CD4-positive, CD25-positive, alpha-beta regulatory T cell (primary cell): ENCODE measurements around the gene KCNAB1. TPM values are rescaled to one million over a fixed set of nuclear protein-coding genes. Genes with fewer than 3 reads are reported as not detected.

Experiments
- ATAC-seq, 2 donors: fragments of 150-1000 bp; cut with Tn5 transposase; one replicate each; pipeline ENCODE4 v1.10.0; 2021; ENCODE audit warnings: low read depth in 2 of 2, moderate number of reproducible peaks in 2 of 2, moderate library complexity in 1 of 2
- DNase-seq, 3 donors: peaks; one replicate each; pipeline versions ENCODE4 v3.0.0 to v3.0.0-alpha.2; 2012 to 2022; ENCODE audit warnings: mixed read lengths in 1 of 3
- H3K27ac ChIP-seq: one replicate; pipeline ENCODE4 v1.7.0; 2013; ENCODE audit warnings: mild to moderate bottlenecking, low read length; ENCODE audit not compliant: insufficient read depth, poor library complexity, severe bottlenecking
- H3K27me3 ChIP-seq: one replicate; pipeline ENCODE4 v1.7.0; 2013; ENCODE audit warnings: low read length; ENCODE audit not compliant: control insufficient read depth, insufficient read depth
- H3K36me3 ChIP-seq: one replicate; pipeline ENCODE4 v1.7.0; 2013; ENCODE audit warnings: mild to moderate bottlenecking, low read length, moderate library complexity; ENCODE audit not compliant: control insufficient read depth, insufficient read depth
- H3K4me1 ChIP-seq: 2 replicates; pipeline ENCODE4 v1.7.0; 2013; ENCODE audit warnings: mild to moderate bottlenecking, low read length; ENCODE audit not compliant: insufficient read depth, control insufficient read depth, poor library complexity, severe bottlenecking
- H3K4me3 ChIP-seq: one replicate; pipeline ENCODE4 v1.7.0; 2013; ENCODE audit warnings: low read depth, mild to moderate bottlenecking, low read length, moderate library complexity
- H3K9me3 ChIP-seq, 2 experiments: 1 replicate in 1 of 2; 2 replicates in 1 of 2; pipeline ENCODE4 v1.7.0; 2013; ENCODE audit warnings: low read length in 2 of 2, mild to moderate bottlenecking in 1 of 2, moderate library complexity in 1 of 2; ENCODE audit not compliant: control insufficient read depth in 2 of 2
- H3K27ac Mint-ChIP-seq, 3 donors: one replicate each; pipeline ENCODE4 v1.8.0; 2020 to 2022; ENCODE audit warnings: mild to moderate bottlenecking in 3 of 3, mixed read lengths in 3 of 3, moderate library complexity in 2 of 3
- H3K27me3 Mint-ChIP-seq: one replicate; pipeline ENCODE4 v1.8.0; 2022; ENCODE audit warnings: mild to moderate bottlenecking, mixed read lengths
- H3K36me3 Mint-ChIP-seq: one replicate; pipeline ENCODE4 v1.8.0; 2020; ENCODE audit warnings: mixed read lengths
- H3K4me1 Mint-ChIP-seq, 4 donors: one replicate each; pipeline ENCODE4 v1.8.0; 2020 to 2022; ENCODE audit warnings: mixed read lengths in 4 of 4, mild to moderate bottlenecking in 1 of 4
- H3K4me3 Mint-ChIP-seq, 4 donors: one replicate each; pipeline ENCODE4 v1.8.0; 2020 to 2022; ENCODE audit warnings: mild to moderate bottlenecking in 4 of 4, mixed read lengths in 4 of 4, moderate library complexity in 3 of 4
- H3K9me3 Mint-ChIP-seq, 7 donors: one replicate each; pipeline ENCODE4 v1.8.0; 2020 to 2022; ENCODE audit warnings: mixed read lengths in 7 of 7, mild to moderate bottlenecking in 3 of 7, moderate library complexity in 2 of 7
- polyA plus RNA-seq, 4 donors: library from polyadenylated mRNA; unstranded; fragments of 300-500 nt; fragmentation: Illumina TruSeq; gene quantifications; one replicate each; pipeline ENCODE4 v1.2.3, GENCODE V29; 2021
- total RNA-seq: library from RNA; stranded (reverse); gene quantifications from one replicate; pipeline ENCODE4 v1.2.3, GENCODE V29; 2022

KCNAB1 gene
- total and polyA plus RNA-seq, 5 donors from 2014 or later = 0.08 to 0.26 (median 0.17) TPM

DNA sequence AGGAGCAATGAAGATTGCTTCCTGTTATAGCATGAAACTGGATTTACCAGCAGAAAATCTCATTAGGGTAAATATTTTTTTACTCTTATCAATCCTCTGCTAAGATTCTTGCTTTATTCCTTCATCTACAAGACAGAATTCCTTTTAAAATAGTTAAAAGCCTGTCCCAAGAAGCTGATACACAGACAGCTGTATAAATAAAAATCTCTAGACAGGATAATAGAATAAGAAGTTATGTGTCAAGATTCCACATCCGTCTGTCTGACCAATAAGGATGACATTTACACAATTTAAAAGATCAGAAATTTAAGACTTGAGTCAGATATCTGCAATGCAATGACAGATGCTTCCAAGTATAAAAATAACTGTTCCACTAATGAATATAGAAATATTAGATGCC, 376.9 kb downstream of the KCNAB1 start:
- Histone ChIP-seq H3K4me1 (no peaks in the 10 kb centered on the region), H3K27me3 (peaks cover 5% of the 10 kb centered on the region), H3K4me3 (no peak overlapping the region), H3K27ac (no peak overlapping the region), H3K36me3 (no peaks in the 10 kb centered on the region), H3K9me3 (no peaks in the 10 kb centered on the region)
- DNase-seq (no peak), ATAC-seq (no peak)
- Mint-ChIP-seq H3K9me3 (peaks cover 0 to 6% (median 1%) of the 10 kb centered on the region in 7 donors), H3K4me1 (peaks cover 0 to 1% (median 0%) of the 10 kb centered on the region in 4 donors), H3K4me3 (no peak overlapping the region), H3K27me3 (no peaks in the 10 kb centered on the region), H3K36me3 (no peaks in the 10 kb centered on the region), H3K27ac (no peak overlapping the region)

DNA sequence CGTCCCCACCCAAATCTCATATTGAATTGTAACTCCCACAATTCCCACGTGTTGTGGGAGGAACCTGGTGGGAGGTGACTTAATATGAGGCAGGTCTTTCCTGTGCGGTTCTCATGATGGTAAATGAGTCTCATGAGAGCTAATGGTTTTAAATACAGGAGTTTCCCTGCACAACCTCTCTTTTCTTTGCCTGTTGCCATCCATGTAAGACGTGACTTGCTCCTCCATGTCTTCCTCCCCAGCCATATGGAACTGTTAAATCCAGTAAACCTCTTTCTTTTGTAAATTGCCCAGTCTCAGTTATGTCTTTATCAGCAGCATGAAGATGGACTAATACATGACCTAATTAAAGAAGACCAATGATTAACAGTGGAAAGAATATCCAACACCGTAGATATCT, 377.9 kb downstream of the KCNAB1 start:
- Mint-ChIP-seq H3K4me3 (no peak overlapping the region), H3K27ac (peak overlapping the region in 1 of 3 donors; percentile 58), H3K4me1 (peaks cover 0 to 6% (median 5%) of the 10 kb centered on the region in 4 donors), H3K27me3 (no peaks in the 10 kb centered on the region), H3K9me3 (peaks cover 0 to 6% (median 1%) of the 10 kb centered on the region in 7 donors), H3K36me3 (no peaks in the 10 kb centered on the region)
- Histone ChIP-seq H3K4me3 (no peak overlapping the region), H3K27me3 (peaks cover 5% of the 10 kb centered on the region), H3K4me1 (no peaks in the 10 kb centered on the region), H3K9me3 (no peaks in the 10 kb centered on the region), H3K36me3 (no peaks in the 10 kb centered on the region), H3K27ac (no peak overlapping the region)
- no peak for ATAC-seq
- DNase-seq = no peak

DNA sequence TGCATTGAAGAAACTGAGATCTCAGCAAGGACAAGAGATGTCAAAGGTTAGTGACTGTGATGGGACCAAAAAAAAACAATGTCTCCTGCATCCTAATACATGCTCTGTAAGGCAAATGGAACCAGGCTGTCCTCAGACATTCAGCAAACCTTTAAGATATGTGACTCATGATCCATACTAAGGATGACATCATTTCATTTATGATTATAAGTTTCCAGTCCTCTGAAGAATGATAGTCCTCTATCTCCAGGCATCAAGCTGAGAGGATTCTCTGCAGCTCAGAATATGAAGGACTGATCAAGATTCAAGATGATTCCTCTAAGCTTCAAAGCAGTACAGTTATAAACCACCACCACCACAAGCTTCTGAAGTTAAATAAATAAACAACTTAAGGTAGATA, 386.9 kb downstream of the KCNAB1 start:
- peak overlapping the region; percentile 30 for H3K4me3 ChIP-seq
- Mint-ChIP-seq H3K36me3 (no peaks in the 10 kb centered on the region), H3K4me3 (no peak overlapping the region), H3K27me3 (peaks cover 11% of the 10 kb centered on the region), H3K4me1 (peaks cover 6 to 52% (median 18%) of the 10 kb centered on the region in 4 donors), H3K9me3 (peaks cover 0 to 11% (median 0%) of the 10 kb centered on the region in 7 donors), H3K27ac (no peak overlapping the region)
- no peak for ATAC-seq
- H3K9me3 ChIP-seq = peaks cover 0 to 3% of the 10 kb centered on the region in 2 experiments
- no peak overlapping the region for H3K27ac ChIP-seq
- H3K4me1 ChIP-seq = peaks cover 2% of the 10 kb centered on the region
- no peak for DNase-seq
- H3K36me3 ChIP-seq = no peaks in the 10 kb centered on the region
- no peaks in the 10 kb centered on the region for H3K27me3 ChIP-seq

DNA sequence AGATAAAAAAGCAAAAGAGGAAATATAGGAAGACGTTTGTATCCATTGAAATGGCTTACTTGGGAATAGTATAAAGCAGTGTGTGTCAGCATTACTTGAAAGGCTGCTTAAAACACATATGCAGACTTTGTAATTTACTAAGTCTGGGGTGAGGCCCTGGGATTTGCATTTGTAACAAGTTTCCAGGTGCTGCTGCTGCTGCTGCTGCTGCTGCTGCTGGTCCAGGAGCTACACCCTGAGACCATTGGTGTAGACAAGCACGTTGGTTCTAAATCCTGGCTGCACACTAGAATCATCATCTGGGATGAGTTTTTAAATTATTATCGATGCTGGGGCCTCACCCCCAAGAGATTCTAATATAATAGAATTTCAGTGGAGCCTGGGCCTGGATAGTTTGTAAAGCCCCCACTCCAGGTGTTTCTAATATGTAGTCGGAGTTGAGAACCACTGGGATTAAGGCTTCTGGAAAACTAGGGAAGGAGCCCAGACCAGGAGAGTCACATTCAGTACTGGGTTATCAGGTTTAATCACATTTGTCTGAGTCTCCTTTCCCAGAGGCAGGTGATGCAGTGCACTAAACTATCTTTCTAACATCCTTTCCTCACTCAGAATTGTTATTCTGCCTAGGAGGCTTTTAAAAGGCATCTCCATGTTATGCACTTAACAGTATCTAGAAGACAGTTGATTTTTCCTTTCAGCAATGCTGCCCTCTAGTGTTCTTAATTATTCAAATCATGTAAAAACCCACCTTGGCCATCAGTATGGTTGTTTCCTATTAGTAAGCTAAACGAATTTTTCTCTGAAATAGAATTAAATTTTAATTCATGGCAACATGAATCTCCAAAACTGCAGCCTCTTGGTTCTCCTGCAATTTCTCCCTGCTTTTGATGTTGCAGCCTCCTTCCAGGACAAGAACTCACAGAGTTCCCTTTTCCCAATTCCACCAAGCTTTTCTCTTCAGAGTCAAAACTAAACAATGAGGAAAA, 389.1 kb downstream of the KCNAB1 start:
- Mint-ChIP-seq H3K9me3 (peaks cover 0 to 4% (median 0%) of the 10 kb centered on the region in 7 donors), H3K4me1 (peaks cover 2 to 47% (median 15%) of the 10 kb centered on the region in 4 donors), H3K27ac (no peak overlapping the region), H3K36me3 (no peaks in the 10 kb centered on the region), H3K27me3 (peaks cover 8% of the 10 kb centered on the region), H3K4me3 (no peak overlapping the region)
- Histone ChIP-seq H3K4me3 (no peak overlapping the region), H3K9me3 (no peaks in the 10 kb centered on the region), H3K27me3 (no peaks in the 10 kb centered on the region), H3K27ac (no peak overlapping the region), H3K36me3 (no peaks in the 10 kb centered on the region), H3K4me1 (peaks cover 6% of the 10 kb centered on the region)
- peak; percentile 81 to 88 for ATAC-seq
- peak in 2 of 3 donors; percentile 72 to 85 for DNase-seq

GRCh38 chr3:156511987-156512677, 391.8 kb downstream of the KCNAB1 start:
- H3K27ac ChIP-seq = no peak overlapping the region
- peaks cover 3% of the 10 kb centered on the region for H3K27me3 ChIP-seq
- H3K9me3 ChIP-seq = no peaks in the 10 kb centered on the region
- DNase-seq (peak in 1 of 3 donors; percentile 55), ATAC-seq (peak in 1 of 2 donors; percentile 19)
- H3K36me3 ChIP-seq = no peaks in the 10 kb centered on the region
- Mint-ChIP-seq H3K9me3 (no peaks in the 10 kb centered on the region), H3K36me3 (no peaks in the 10 kb centered on the region), H3K27ac (peak overlapping the region in 2 of 3 donors; percentile 5 to 81), H3K4me1 (peaks cover 0 to 35% (median 14%) of the 10 kb centered on the region in 4 donors), H3K27me3 (no peaks in the 10 kb centered on the region), H3K4me3 (no peak overlapping the region)
- peaks cover 6% of the 10 kb centered on the region for H3K4me1 ChIP-seq
- no peak overlapping the region for H3K4me3 ChIP-seq

DNA sequence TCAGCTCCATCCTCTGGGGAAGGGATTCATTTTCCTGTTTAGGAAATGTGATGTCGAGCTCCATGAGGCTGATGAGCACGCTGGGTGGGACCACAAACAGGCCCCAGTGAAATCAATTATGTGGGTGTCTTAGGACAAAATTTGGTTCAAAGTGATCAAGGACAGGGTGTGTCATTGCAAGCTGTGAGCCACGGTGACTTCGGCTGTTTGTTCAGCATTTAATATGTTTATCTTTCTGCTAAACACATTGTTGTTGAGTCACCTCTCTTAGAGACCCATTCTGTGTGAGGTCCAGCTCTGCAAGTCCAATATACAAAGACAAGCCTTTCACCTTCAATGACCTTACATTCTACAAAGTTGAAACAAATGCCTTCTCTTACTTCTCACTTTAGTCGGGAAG, 393.2 kb downstream of the KCNAB1 start:
- H3K27ac Mint-ChIP-seq = no peak overlapping the region
- peaks cover 6% of the 10 kb centered on the region for H3K4me1 ChIP-seq
- no peak overlapping the region for H3K4me3 ChIP-seq
- H3K9me3 ChIP-seq = no peaks in the 10 kb centered on the region
- H3K4me3 Mint-ChIP-seq = no peak overlapping the region
- DNase-seq (no peak), ATAC-seq (no peak)
- H3K27ac ChIP-seq = no peak overlapping the region
- no peaks in the 10 kb centered on the region for H3K36me3 ChIP-seq
- H3K9me3 Mint-ChIP-seq = peaks cover 0 to 1% (median 0%) of the 10 kb centered on the region in 7 donors
- no peaks in the 10 kb centered on the region for H3K36me3 Mint-ChIP-seq
- H3K4me1 Mint-ChIP-seq = peaks cover 2 to 27% (median 11%) of the 10 kb centered on the region in 4 donors
- peaks cover 3% of the 10 kb centered on the region for H3K27me3 Mint-ChIP-seq
- H3K27me3 ChIP-seq = peaks cover 3% of the 10 kb centered on the region

GRCh38 chr3:156516284-156516683, 395.9 kb downstream of the KCNAB1 start:
- no peak for ATAC-seq
- no peaks in the 10 kb centered on the region for H3K36me3 Mint-ChIP-seq
- no peak for DNase-seq
- Histone ChIP-seq H3K4me3 (no peak overlapping the region), H3K27me3 (peaks cover 3% of the 10 kb centered on the region), H3K9me3 (no peaks in the 10 kb centered on the region), H3K27ac (no peak overlapping the region), H3K4me1 (peaks cover 6% of the 10 kb centered on the region), H3K36me3 (no peaks in the 10 kb centered on the region)
- peaks cover 12% of the 10 kb centered on the region for H3K27me3 Mint-ChIP-seq
- no peak overlapping the region for H3K27ac Mint-ChIP-seq
- peaks cover 2 to 13% (median 8%) of the 10 kb centered on the region in 4 donors for H3K4me1 Mint-ChIP-seq
- H3K9me3 Mint-ChIP-seq = peaks cover 0 to 1% (median 0%) of the 10 kb centered on the region in 7 donors
- no peak overlapping the region for H3K4me3 Mint-ChIP-seq
